KMS-11 (cell line): ENCODE results near the gene SLC13A3.

ENCODE experiments used
- H2AFZ ChIP-seq: fragments of 200-600 bp; sonication (generic); 2 replicates; pipeline ENCODE4 v1.6.1; 2016; ENCODE audit warnings: antibody characterized with exemption, mixed run types, low read depth
- H3K27ac ChIP-seq: fragments of 200-600 bp; sonication (generic); 2 replicates; pipeline ENCODE4 v1.6.1; 2016; ENCODE audit warnings: mild to moderate bottlenecking, mixed run types
- H3K27me3 ChIP-seq: fragments of 200-600 bp; sonication (generic); 2 replicates; pipeline ENCODE4 v1.6.1; 2017; ENCODE audit warnings: mild to moderate bottlenecking, low read depth, mixed run types, moderate library complexity; ENCODE audit not compliant: insufficient read depth
- H3K36me3 ChIP-seq: fragments of 200-600 bp; sonication (generic); 2 replicates; pipeline ENCODE4 v1.6.1; 2017; ENCODE audit warnings: mild to moderate bottlenecking, mixed run types; ENCODE audit not compliant: insufficient read depth
- H3K4me1 ChIP-seq: fragments of 200-600 bp; sonication (generic); 2 replicates; pipeline ENCODE4 v1.6.1; 2016; ENCODE audit warnings: mild to moderate bottlenecking, low read depth, mixed run types; ENCODE audit not compliant: poor library complexity, severe bottlenecking
- H3K4me2 ChIP-seq: fragments of 200-600 bp; sonication (generic); 2 replicates; pipeline ENCODE4 v1.7.0; 2016; ENCODE audit warnings: mild to moderate bottlenecking, mixed run types
- H3K4me3 ChIP-seq: fragments of 200-600 bp; sonication (generic); IDR thresholded peaks from 2 replicates; pipeline ENCODE4 v1.6.1; 2017; ENCODE audit warnings: low read depth, low read length, mixed read lengths; ENCODE audit not compliant: insufficient read depth
- H3K79me2 ChIP-seq: fragments of 200-600 bp; sonication (generic); 2 replicates; pipeline ENCODE4 v1.6.1; 2016; ENCODE audit warnings: low read depth, mixed run types; ENCODE audit not compliant: insufficient read depth
- H3K9ac ChIP-seq: fragments of 200-600 bp; sonication (generic); 2 replicates; pipeline ENCODE4 v1.6.1; 2016; ENCODE audit warnings: mild to moderate bottlenecking, mixed run types
- H4K20me1 ChIP-seq: fragments of 200-600 bp; sonication (generic); 2 replicates; pipeline ENCODE4 v1.6.1; 2016; ENCODE audit warnings: mild to moderate bottlenecking, mixed run types; ENCODE audit not compliant: insufficient read depth
- CTCF ChIP-seq: fragments of 200-600 bp; sonication (generic); conservative IDR thresholded peaks from 2 replicates; pipeline ENCODE4 v1.6.1; 2017; ENCODE audit warnings: low read depth, mild to moderate bottlenecking, antibody characterized with exemption, low read length, moderate library complexity, mixed read lengths

Gene SLC13A3

GRCh38 chr20:46600286-46600752, 50.9 kb downstream of the SLC13A3 start:
- H3K9ac ChIP-seq = no peak overlapping the region
- H3K79me2 ChIP-seq = no peaks in the 10 kb centered on the region
- no peaks in the 10 kb centered on the region for H4K20me1 ChIP-seq
- H3K4me1 ChIP-seq = no peaks in the 10 kb centered on the region
- H3K4me2 ChIP-seq = no peak overlapping the region
- TF ChIP-seq CTCF = no peak
- H3K4me3 ChIP-seq = no peak overlapping the region
- no peaks in the 10 kb centered on the region for H3K27me3 ChIP-seq
- no peaks in the 10 kb centered on the region for H3K36me3 ChIP-seq
- no peak overlapping the region for H2AFZ ChIP-seq
- no peak overlapping the region for H3K27ac ChIP-seq

DNA sequence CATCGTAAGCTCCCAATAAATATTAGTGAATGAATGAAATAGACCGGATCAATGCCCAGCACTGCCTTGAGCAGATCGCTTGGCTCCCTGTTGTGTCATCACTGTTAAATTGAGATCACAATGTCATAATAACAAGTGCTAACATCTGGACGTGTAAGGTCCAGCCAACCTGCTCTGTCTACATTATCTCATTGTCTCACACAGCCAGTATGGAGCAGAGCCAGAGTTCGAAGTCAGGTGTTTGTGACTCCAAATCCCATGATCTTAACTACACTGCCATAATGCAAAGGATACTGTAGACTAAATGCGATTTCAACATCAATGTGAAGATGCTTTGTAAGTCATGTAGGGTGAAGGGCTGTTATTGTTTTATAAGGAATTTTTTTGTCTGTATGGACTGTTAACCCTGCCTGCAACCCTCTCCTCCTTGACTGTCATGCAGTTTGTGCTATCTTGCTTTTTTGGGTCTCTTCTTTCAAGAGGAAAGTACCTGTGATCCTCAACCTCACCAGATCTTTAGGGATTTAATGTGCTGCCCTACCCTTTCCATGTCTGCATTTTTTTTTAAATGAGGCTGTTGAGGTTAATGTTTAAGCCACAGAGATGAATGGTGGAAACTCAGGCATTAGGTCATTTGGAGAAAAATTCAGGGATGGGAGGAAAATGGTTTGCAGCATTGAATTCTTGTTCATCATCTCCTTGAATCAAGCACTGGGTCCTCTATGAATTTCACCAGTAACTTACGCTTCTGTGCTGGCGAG, 51.9 kb downstream of the SLC13A3 start:
- H4K20me1 ChIP-seq = no peaks in the 10 kb centered on the region
- H3K79me2 ChIP-seq = no peaks in the 10 kb centered on the region
- no peak for TF ChIP-seq CTCF
- no peak overlapping the region for H2AFZ ChIP-seq
- no peaks in the 10 kb centered on the region for H3K36me3 ChIP-seq
- no peak overlapping the region for H3K4me3 ChIP-seq
- no peak overlapping the region for H3K4me2 ChIP-seq
- no peaks in the 10 kb centered on the region for H3K4me1 ChIP-seq
- H3K27ac ChIP-seq = no peak overlapping the region
- H3K27me3 ChIP-seq = no peaks in the 10 kb centered on the region
- no peak overlapping the region for H3K9ac ChIP-seq

DNA sequence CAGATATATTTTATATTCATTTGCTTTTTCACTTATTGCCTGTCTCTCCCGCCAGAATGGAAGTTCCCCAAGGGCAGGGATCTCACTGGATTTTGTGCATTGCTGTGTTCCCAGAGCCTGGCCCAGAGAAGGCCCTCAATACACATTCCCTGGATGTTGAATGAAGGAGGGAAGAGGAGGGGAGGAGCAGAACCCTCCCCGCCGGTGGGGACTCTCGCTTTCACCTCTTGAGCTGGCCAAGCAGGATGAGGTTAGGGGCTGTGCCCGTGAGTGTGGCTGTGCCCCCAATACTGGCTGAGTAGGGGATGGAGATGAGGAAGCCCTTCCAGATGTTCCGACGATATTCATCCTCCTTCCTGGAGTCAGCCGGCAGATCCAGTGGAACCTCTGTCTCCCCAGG, 55.3 kb downstream of the SLC13A3 start:
- no peak overlapping the region for H3K4me2 ChIP-seq
- H3K9ac ChIP-seq = no peak overlapping the region
- no peak for TF ChIP-seq CTCF
- H4K20me1 ChIP-seq = no peaks in the 10 kb centered on the region
- no peak overlapping the region for H3K27ac ChIP-seq
- no peaks in the 10 kb centered on the region for H3K36me3 ChIP-seq
- no peaks in the 10 kb centered on the region for H3K27me3 ChIP-seq
- no peak overlapping the region for H3K4me3 ChIP-seq
- H3K4me1 ChIP-seq = no peaks in the 10 kb centered on the region
- H3K79me2 ChIP-seq = no peaks in the 10 kb centered on the region
- H2AFZ ChIP-seq = no peak overlapping the region

GRCh38 chr20:46594725-46595124, 56.5 kb downstream of the SLC13A3 start:
- Histone ChIP-seq H3K36me3 (no peaks in the 10 kb centered on the region), H3K27ac (no peak overlapping the region), H4K20me1 (no peaks in the 10 kb centered on the region), H3K79me2 (no peaks in the 10 kb centered on the region), H3K4me1 (no peaks in the 10 kb centered on the region), H2AFZ (no peak overlapping the region), H3K4me3 (no peak overlapping the region), H3K9ac (no peak overlapping the region), H3K4me2 (no peak overlapping the region), H3K27me3 (no peaks in the 10 kb centered on the region)
- no peak for TF ChIP-seq CTCF
